H9 (cell line): ENCODE data around the gene SELENOH. TPM values are rescaled to one million over a fixed set of nuclear protein-coding genes. Genes with fewer than 3 reads are reported as not detected.
A peak's percentile ranks its signal among the peaks of the same experiment; 100 is the strongest.

Experiments used
- DNase-seq: peaks from one replicate; pipeline ENCODE4 v3.0.0-alpha.2; 2017
- H2AFZ ChIP-seq: one replicate; pipeline ENCODE4 v1.6.1; 2013; ENCODE audit warnings: mild to moderate bottlenecking, low read length, control low read depth, moderate library complexity
- H2AK5ac ChIP-seq: 2 replicates; pipeline ENCODE4 v1.6.1; 2013; ENCODE audit warnings: low read length, control low read depth, mixed read lengths; ENCODE audit not compliant: insufficient read length
- H2BK120ac ChIP-seq: one replicate; pipeline ENCODE4 v1.6.1; 2013; ENCODE audit warnings: low read depth, mild to moderate bottlenecking, low read length, control low read depth, inconsistent platforms; ENCODE audit not compliant: poor library complexity, severe bottlenecking
- H2BK12ac ChIP-seq: 2 replicates; pipeline ENCODE4 v1.6.1; 2013; ENCODE audit warnings: low read length, control low read depth, mixed read lengths, low read depth; ENCODE audit not compliant: insufficient read length
- H2BK15ac ChIP-seq: 2 replicates; pipeline ENCODE4 v1.6.1; 2013; ENCODE audit warnings: low read depth, low read length, control low read depth
- H2BK20ac ChIP-seq: one replicate; pipeline ENCODE4 v1.6.1; 2013; ENCODE audit warnings: low read depth, mild to moderate bottlenecking, low read length, control low read depth, inconsistent platforms; ENCODE audit not compliant: poor library complexity, severe bottlenecking
- H2BK5ac ChIP-seq: 2 replicates; pipeline ENCODE4 v1.6.1; 2013; ENCODE audit warnings: low read length, control low read depth, mixed read lengths; ENCODE audit not compliant: insufficient read length
- H3K14ac ChIP-seq: 2 replicates; pipeline ENCODE4 v1.6.1; 2013; ENCODE audit warnings: low read length, control low read depth; ENCODE audit not compliant: insufficient read depth
- H3K18ac ChIP-seq: 2 replicates; pipeline ENCODE4 v1.6.1; 2013; ENCODE audit warnings: low read depth, mild to moderate bottlenecking, mixed read lengths, low read length, control low read depth; ENCODE audit not compliant: insufficient read length
- H3K23ac ChIP-seq: 2 replicates; pipeline ENCODE4 v1.6.1; 2013; ENCODE audit warnings: low read length, control low read depth, mixed read lengths, low read depth; ENCODE audit not compliant: insufficient read length
- H3K23me2 ChIP-seq: 2 replicates; pipeline ENCODE4 v1.6.1; 2013; ENCODE audit warnings: low read depth, mild to moderate bottlenecking, mixed read lengths, low read length, control low read depth; ENCODE audit not compliant: insufficient read length, poor library complexity, severe bottlenecking
- H3K27ac ChIP-seq: 2 replicates; pipeline ENCODE4 v1.5.1; 2013; ENCODE audit warnings: low read length, control low read depth, mixed read lengths, low read depth; ENCODE audit not compliant: insufficient read length
- H3K27me3 ChIP-seq: 2 replicates; pipeline ENCODE4 v1.6.1; 2013; ENCODE audit warnings: low read length, control low read depth, inconsistent platforms; ENCODE audit not compliant: insufficient read depth
- H3K4ac ChIP-seq: 2 replicates; pipeline ENCODE4 v1.6.1; 2013; ENCODE audit warnings: low read depth, mild to moderate bottlenecking, control low read depth, inconsistent platforms, low read length, moderate library complexity
- H3K4me1 ChIP-seq: 2 replicates; pipeline ENCODE4 v1.6.1; 2013; ENCODE audit warnings: low read length, control low read depth, inconsistent platforms; ENCODE audit not compliant: insufficient read depth
- H3K4me2 ChIP-seq: 2 replicates; pipeline ENCODE4 v1.6.1; 2013; ENCODE audit warnings: low read length, control low read depth, mixed read lengths; ENCODE audit not compliant: insufficient read length, insufficient read depth
- H3K56ac ChIP-seq: 2 replicates; pipeline ENCODE4 v1.6.1; 2013; ENCODE audit warnings: low read depth, mild to moderate bottlenecking, mixed read lengths, low read length, control low read depth; ENCODE audit not compliant: insufficient read length
- H3K79me1 ChIP-seq: 2 replicates; pipeline ENCODE4 v1.6.1; 2013; ENCODE audit warnings: low read depth, mild to moderate bottlenecking, moderate library complexity, low read length, control low read depth, inconsistent platforms; ENCODE audit not compliant: insufficient read depth, poor library complexity, severe bottlenecking
- H3K79me2 ChIP-seq: 2 replicates; pipeline ENCODE4 v1.6.1; 2013; ENCODE audit warnings: low read length, control low read depth, inconsistent platforms; ENCODE audit not compliant: insufficient read depth
- H3K9ac ChIP-seq: 2 replicates; pipeline ENCODE4 v1.6.1; 2013; ENCODE audit warnings: low read length, control low read depth, mixed read lengths; ENCODE audit not compliant: insufficient read length; ENCODE audit errors: extremely low read depth
- H3K9me3 ChIP-seq: one replicate; pipeline ENCODE4 v1.6.1; 2013; ENCODE audit warnings: low read depth, low read length, inconsistent platforms; ENCODE audit not compliant: control insufficient read depth
- H3T11ph ChIP-seq: one replicate; pipeline ENCODE4 v1.6.1; 2013; ENCODE audit warnings: mild to moderate bottlenecking, low read length, control low read depth, inconsistent platforms
- H4K20me1 ChIP-seq: one replicate; pipeline ENCODE4 v1.6.1; 2013; ENCODE audit not compliant: control insufficient read depth, insufficient read length, insufficient read depth
- H4K5ac ChIP-seq: 2 replicates; pipeline ENCODE4 v1.6.1; 2013; ENCODE audit warnings: low read depth, mild to moderate bottlenecking, mixed read lengths, low read length, control low read depth; ENCODE audit not compliant: insufficient read length
- H4K8ac ChIP-seq: replicated peaks from 2 replicates; pipeline ENCODE4 v1.6.1; 2013; ENCODE audit warnings: low read length, control low read depth, mixed read lengths, low read depth; ENCODE audit not compliant: insufficient read length
- H4K91ac ChIP-seq: 2 replicates; pipeline ENCODE4 v1.6.1; 2013; ENCODE audit warnings: low read depth, mild to moderate bottlenecking, moderate library complexity, mixed read lengths, low read length, control low read depth; ENCODE audit not compliant: insufficient read length
- H3K27ac Mint-ChIP-seq, 3 experiments: 2 replicates in 2 of 3; 3 replicates in 1 of 3; pipeline ENCODE4 v1.8.0; 2020 to 2021; ENCODE audit warnings: mixed read lengths in 3 of 3, mild to moderate bottlenecking in 1 of 3, moderate library complexity in 1 of 3
- H3K27me3 Mint-ChIP-seq: 2 replicates; pipeline ENCODE4 v1.8.0; 2021; ENCODE audit warnings: low read depth, mild to moderate bottlenecking, moderate library complexity, mixed read lengths
- H3K36me3 Mint-ChIP-seq, 3 experiments: 2 replicates in 2 of 3; 3 replicates in 1 of 3; pipeline ENCODE4 v1.8.0; 2020 to 2021; ENCODE audit warnings: low read depth in 3 of 3, mixed read lengths in 3 of 3; ENCODE audit not compliant: insufficient read depth in 1 of 3
- H3K4me1 Mint-ChIP-seq, 2 experiments: 2 replicates each; pipeline ENCODE4 v1.8.0; 2020; ENCODE audit warnings: mixed read lengths in 2 of 2
- H3K4me3 Mint-ChIP-seq, 2 experiments: 2 replicates in 1 of 2; 3 replicates in 1 of 2; pipeline ENCODE4 v1.8.0; 2020 to 2021; ENCODE audit warnings: mild to moderate bottlenecking in 2 of 2, mixed read lengths in 2 of 2, moderate library complexity in 1 of 2
- H3K9me3 Mint-ChIP-seq, 2 experiments: 2 replicates in 1 of 2; 3 replicates in 1 of 2; pipeline ENCODE4 v1.8.0; 2020; ENCODE audit warnings: mild to moderate bottlenecking in 2 of 2, mixed read lengths in 2 of 2, moderate library complexity in 1 of 2
- WGBS: extraction: QIAGEN DNeasy Blood & Tissue Kit; methylation state at CpG from one replicate; pipeline ENCODE4 v1.1.7; 2013; ENCODE audit warnings: missing lambda C conversion rate, low lambda C conversion rate, mixed read lengths; ENCODE audit not compliant: insufficient read length; ENCODE audit errors: extremely low coverage; 5-methylcytosine and 5-hydroxymethylcytosine counted together
- total RNA-seq: library from RNA; stranded (reverse); gene quantifications from 2 replicates; pipeline ENCODE4 v1.2.1, GENCODE V29; 2021
- TF ChIP-seq, protein P1 (sequence below): fragments of 200-600 bp; sonication (generic); conservative IDR thresholded peaks from 3 replicates; pipeline ENCODE4 v1.8.0; 2021; ENCODE audit warnings: antibody characterized with exemption, mild to moderate bottlenecking

The SELENOH gene
- total RNA-seq, 1 experiment from 2014 or later: 251 TPM

DNA sequence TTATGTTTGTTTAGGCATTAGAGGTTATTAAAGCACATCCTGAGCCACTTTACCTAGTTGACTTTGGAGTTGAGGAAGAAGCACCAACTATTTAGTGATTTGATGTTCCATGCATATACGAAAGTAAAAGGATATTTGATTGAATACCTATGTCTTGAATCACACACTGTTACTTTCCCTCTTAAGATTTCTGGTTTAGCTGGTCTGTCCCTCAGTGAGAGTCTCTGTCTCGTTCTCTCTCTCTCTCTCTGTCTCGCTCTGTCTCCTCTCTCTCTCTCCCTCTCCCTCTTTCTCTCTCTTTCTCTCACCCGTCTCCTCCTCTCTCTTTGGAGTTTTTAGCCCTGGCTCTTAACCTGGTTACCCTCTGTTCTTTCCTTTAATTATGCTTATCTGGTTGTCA, 31.3 kb downstream of the SELENOH start:
- Histone ChIP-seq H3K4me1 (peaks cover 18% of the 10 kb centered on the region; the same call in 1 of the 2 replicates), H2BK120ac (no peak overlapping the region), H3K23me2 (no peaks in the 10 kb centered on the region), H2BK5ac (no peak overlapping the region), H3K9ac (no peak overlapping the region), H3K4me2 (no peak overlapping the region), H3K27me3 (no peaks in the 10 kb centered on the region), H3K14ac (no peak overlapping the region), H2AFZ (no peak overlapping the region), H2BK15ac (no peak overlapping the region), H2BK20ac (no peak overlapping the region), H3K18ac (no peak overlapping the region), H3K4ac (no peak overlapping the region), H3K79me1 (peaks cover 10% of the 10 kb centered on the region), H3K9me3 (no peaks in the 10 kb centered on the region), H3K79me2 (peaks cover 55% of the 10 kb centered on the region; the same call in 1 of the 2 replicates), H4K20me1 (no peaks in the 10 kb centered on the region), H3K56ac (no peak overlapping the region), H4K91ac (no peak overlapping the region), H3K23ac (no peak overlapping the region), H4K8ac (no peak overlapping the region), H3K27ac (peak overlapping the region; percentile 26), H2AK5ac (no peak overlapping the region), H3T11ph (no peak overlapping the region), H2BK12ac (no peak overlapping the region), H4K5ac (no peak overlapping the region)
- peaks cover 0 to 17% (median 9%) of the 10 kb centered on the region in 3 experiments; a peak in 6 of 7 replicates for H3K36me3 Mint-ChIP-seq
- no peak for DNase-seq
- no peak overlapping the region; a peak in 1 of 5 replicates for H3K4me3 Mint-ChIP-seq
- H3K9me3 Mint-ChIP-seq: no peaks in the 10 kb centered on the region
- H3K27me3 Mint-ChIP-seq: no peaks in the 10 kb centered on the region
- no CpG with 5 or more reads among the region's 4 CpGs for WGBS
- TF ChIP-seq, protein P1, sequence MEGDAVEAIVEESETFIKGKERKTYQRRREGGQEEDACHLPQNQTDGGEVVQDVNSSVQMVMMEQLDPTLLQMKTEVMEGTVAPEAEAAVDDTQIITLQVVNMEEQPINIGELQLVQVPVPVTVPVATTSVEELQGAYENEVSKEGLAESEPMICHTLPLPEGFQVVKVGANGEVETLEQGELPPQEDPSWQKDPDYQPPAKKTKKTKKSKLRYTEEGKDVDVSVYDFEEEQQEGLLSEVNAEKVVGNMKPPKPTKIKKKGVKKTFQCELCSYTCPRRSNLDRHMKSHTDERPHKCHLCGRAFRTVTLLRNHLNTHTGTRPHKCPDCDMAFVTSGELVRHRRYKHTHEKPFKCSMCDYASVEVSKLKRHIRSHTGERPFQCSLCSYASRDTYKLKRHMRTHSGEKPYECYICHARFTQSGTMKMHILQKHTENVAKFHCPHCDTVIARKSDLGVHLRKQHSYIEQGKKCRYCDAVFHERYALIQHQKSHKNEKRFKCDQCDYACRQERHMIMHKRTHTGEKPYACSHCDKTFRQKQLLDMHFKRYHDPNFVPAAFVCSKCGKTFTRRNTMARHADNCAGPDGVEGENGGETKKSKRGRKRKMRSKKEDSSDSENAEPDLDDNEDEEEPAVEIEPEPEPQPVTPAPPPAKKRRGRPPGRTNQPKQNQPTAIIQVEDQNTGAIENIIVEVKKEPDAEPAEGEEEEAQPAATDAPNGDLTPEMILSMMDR: no peak
- peak overlapping the region; percentile 24 to 91 (median 83); a peak in 5 of 7 replicates for H3K27ac Mint-ChIP-seq
- H3K4me1 Mint-ChIP-seq: peaks cover 49 to 51% of the 10 kb centered on the region in 2 experiments
